HG03460 (cell line): ENCODE measurements around the gene NUDT1.

ENCODE experiments used
- ATAC-seq: cut with Tn5 transposase; IDR thresholded peaks from one replicate; pipeline ENCODE4 v1.9.1; 2021; ENCODE audit not compliant: unreplicated experiment

The NUDT1 gene

DNA sequence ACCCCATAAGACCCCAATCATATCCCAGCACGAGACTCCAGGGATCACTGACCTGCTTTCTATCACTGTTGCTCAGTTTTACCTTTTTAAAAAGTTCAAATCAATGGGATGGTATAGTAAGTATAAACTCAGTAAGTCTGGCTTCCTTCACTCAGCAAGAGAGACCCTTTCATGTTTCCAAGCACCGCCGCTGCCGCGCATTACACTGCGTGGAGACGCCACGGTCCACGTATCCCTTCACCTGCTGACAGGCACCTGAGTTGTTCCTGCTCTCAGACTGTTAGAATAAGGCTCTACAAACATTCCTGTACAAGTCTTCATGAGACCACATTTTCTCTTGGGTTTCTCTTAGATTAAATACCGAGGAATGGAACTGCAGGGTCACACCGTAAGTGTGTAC lies 37.6 kb upstream of the NUDT1 start:
- ATAC-seq, result no peak

DNA sequence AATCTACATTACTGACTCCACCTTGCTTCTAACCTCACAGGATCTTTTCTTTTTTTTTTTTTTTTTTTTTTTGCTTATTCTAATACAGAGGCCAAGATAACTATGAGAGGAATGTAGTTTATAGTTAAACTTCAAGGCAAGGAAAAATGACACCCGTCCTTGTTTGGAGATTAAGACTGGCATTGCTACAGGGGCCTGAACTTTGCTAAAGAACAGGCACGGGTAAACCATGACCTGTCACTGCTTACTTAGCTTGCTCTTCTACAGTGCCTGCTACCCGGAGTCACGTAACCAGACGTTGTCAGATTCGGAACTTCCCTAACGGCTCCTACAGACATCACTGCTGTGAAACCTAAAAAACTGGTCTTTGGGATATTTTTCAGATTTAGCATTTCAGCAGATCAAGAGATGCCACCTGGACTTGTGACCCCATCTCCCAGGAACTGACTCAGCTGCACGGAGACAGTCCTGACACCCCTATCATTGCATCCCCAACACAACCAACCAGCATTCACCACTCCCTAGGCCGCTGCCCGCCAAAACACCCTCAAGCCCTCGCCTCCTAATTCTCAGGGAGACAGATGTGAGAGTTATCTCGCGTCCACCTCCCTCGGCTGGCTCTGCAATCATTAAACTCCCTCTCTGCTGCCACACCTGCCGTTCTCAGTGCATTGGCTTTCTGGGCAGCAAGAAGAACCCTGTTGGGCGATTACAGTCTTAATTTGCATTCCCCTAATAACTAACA lies 36.8 kb upstream of the NUDT1 start:
- ATAC-seq, result no peak

- no peak for ATAC-seq
Observed at GRCh38 chr7:2208712-2209111, 33.3 kb upstream of the NUDT1 start.

DNA sequence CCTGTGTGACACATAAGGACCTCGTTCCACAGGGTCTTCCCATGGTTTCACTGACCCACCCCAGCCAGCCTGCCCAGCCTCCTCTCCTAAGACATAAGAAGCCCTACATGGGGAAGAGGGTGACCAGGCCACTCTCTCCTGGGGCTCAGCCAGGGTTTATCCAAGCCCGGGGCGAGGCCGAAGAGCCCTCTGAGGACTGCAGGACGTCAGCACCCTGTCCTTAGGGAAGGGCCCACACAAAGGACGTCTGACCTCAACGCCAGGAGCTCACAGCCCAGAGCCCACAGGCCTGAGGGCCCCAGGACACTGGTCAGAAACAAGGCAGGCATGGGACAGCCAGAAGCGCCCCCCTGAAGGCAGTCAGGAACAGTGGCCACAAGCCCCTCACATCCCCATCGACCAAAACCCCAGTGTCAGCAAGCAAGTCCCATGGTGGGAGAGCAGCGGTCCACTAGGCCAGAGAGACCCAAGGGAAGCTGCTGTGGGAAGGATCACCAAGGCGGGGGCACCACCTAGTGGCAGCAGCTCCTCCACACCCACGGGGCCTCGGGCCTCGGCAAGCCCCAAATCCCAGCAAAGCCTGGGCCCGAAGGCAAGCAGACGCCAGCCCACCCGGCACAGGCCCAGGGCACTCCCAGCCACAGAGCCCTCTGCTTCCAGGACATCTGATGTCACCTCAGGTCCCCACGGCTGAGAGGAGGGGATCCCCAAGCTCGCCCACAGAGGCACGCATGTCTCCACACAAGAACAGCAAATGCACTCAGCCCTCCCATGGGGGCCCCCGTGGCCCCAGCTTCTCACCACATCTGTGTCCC lies 32.7 kb upstream of the NUDT1 start:
- ATAC-seq, result no peak

DNA sequence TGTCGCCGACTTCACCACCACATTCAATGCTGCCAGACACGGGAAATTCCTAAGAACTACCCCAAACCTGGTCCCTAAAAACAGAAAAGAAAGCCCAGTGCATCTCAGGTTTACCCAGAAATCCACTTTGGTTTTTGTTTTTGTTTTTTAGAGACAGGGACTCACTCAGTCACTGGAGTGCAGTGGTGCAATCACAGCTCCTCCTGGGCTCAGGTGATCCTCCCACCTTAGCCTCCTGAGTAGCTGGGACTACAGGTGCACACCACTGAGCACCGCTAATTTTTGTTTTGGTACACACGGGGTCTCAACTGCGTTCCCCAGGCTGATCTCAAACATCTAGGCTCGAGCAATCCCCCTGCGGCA lies 32.1 kb upstream of the NUDT1 start:
- ATAC-seq, result no peak

DNA sequence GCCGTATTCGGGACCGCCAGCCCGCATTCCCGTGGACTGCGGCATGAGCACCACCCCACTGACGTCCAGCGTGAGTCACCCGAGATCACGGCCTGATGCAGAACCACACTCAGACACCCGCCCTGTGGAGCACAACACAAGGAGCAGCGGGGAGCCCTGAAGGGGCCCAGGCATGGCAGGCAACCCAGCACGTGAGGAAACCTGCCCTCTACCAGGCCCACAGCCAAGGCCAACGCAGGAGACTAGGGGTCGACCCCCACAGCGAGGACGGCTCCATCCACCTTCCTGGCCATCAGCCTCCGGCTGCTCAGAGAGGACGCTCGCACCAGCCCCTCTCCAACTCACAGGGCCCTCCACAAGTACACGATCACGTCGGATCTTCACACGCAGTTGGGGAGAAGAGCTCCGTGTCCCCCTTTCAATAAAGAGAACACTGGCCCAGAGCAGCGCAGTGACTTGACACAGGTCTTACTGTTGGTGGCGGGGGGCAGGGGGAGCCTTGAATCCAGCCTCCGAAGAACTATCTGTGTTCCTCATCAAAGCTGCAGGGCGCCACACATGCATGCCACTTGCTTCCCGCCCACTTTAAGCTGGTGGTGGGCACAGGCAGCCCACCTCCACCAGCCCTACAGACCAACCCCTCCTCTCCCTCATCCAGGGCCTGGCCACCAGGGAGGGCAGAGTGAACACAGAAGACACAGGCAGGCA lies 31.3 kb upstream of the NUDT1 start:
- no peak for ATAC-seq

- no peak for ATAC-seq
Observed at GRCh38 chr7:2211259-2211880, 30.7 kb upstream of the NUDT1 start.

DNA sequence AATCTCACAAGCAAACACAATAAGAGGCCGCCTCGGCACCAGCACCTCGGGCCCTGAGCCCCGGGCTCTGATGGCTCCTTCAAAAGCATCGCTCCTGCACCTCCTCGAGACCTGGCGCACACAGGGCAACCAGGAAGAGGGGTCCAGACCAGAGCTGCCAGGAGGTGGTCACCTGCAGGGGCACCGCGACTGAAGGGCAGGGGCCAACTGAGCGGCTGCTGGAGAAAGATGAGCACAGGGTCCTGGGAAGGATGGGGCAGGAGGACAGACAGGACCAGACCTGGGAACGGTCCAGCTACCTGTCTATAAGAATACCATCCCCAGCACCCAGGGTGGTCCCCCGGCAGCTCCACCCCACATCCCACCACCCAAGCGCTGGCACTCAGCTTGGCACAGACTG lies 30.1 kb upstream of the NUDT1 start:
- ATAC-seq, result no peak

- ATAC-seq, result no peak
Observed at GRCh38 chr7:2212906-2213305, 29.1 kb upstream of the NUDT1 start.

- ATAC-seq, result no peak
Observed at GRCh38 chr7:2213551-2214215, 28.3 kb upstream of the NUDT1 start.

- no peak for ATAC-seq
Observed at GRCh38 chr7:2214636-2215035, 27.4 kb upstream of the NUDT1 start.

DNA sequence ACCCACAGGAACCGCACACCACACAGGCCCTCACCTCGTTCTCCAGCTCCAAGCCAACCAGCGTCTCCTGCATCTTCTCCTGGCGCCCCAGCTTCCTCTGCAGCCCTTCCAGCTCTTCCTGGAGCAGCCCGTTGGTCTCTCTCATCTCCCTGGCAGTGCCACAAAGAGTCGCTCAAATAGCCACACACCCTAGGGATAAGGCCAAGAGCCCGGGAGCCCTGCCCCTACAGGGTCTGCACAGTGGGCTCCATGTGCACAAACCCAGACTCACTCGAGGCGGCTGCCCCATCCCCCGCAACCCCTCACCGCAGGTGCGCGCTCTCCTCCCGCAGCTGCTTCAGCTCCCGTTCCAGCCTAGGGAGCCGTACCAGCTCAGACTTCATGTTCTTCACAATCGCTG lies 26.2 kb upstream of the NUDT1 start:
- no peak for ATAC-seq

DNA sequence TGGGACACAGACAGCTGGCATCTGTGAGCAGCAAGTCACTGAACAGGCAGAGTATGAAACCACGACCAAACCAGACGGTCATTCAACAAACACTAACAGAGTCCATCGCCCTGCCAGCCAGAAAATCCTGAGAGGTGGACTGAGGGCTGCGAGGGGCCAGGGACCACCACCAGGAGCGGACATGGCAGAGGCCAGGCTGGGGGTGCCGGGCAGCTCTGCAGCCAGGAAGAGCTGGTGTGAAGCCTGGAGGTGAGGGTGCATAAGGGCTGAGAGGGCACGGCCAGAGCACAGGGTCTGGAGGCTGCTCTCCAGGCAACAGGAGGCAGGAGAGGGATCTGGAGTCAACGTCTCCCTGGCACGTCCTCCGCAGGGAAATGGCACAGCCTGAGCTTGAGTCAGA lies 24.8 kb upstream of the NUDT1 start:
- ATAC-seq, result no peak

GRCh38 chr7:2217716-2218443 lies 24.1 kb upstream of the NUDT1 start:
- ATAC-seq, result no peak

DNA sequence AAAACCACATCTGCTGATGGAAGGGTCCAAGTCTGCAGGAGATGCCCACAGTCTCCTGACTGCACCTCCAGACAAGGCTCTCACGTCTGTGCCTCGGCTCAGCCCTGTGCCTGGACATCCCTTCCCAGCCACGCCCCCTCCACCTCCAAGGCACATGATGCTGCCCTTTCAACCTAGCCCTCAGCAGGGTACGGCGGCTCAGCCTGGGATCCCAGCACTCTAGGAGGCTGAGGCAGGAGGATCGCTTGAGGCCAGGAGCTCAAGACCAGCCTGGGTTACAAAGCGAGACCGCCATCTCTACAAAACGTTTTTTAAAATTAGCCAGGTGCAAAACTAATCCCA lies 23.6 kb upstream of the NUDT1 start:
- ATAC-seq, result no peak

DNA sequence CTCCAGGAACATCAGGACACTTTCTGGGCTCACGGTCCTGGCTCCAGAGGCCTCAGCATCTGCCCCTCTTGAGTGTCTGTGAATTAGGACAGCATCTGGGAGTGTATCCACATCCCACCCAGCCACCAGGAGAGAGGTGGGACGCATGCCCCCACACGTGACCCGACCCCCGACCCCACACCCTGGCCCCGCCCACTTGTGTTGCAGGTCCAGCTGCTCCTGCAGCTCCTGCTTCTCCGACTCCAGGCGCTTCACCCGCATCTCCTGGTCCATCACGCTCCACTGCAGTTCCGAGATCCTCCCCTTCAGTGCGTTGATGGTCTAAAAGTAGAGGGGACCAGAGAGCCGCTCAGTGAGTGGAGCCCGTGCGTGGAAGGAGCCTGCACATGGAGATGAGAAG lies 22.9 kb upstream of the NUDT1 start:
- ATAC-seq, result no peak

- no peak for ATAC-seq
Observed at GRCh38 chr7:2219606-2220005, 22.4 kb upstream of the NUDT1 start.

GRCh38 chr7:2220030-2220429 lies 22.0 kb upstream of the NUDT1 start:
- no peak for ATAC-seq

DNA sequence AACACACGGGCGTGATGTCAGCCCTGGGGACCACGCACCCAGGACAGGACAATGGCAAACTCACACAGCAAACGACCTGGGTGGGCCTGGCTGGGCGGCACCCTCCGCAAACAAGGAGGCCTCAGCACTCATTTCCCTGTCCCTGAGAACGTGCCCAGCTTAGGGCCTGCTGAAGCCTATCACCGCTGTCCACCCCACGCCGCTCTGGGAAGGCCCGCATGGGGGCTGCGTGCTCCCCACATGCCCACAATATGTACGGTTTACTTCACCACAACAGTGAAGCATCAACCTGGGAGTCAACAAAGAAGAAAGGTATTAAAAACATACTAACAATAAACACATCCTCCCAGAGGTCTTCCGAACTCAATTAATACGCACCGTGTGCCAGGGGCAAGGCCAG lies 21.5 kb upstream of the NUDT1 start:
- ATAC-seq, result no peak

GRCh38 chr7:2220954-2221353 lies 21.1 kb upstream of the NUDT1 start:
- ATAC-seq, result no peak

GRCh38 chr7:2222516-2222915 lies 19.5 kb upstream of the NUDT1 start:
- no peak for ATAC-seq
